H1 (cell line): ENCODE data around the gene LBX1. TPM values are rescaled to one million over a fixed set of nuclear protein-coding genes. Genes with fewer than 3 reads are reported as not detected.

ENCODE experiments used
- CTCF ChIA-PET: fragments of 300-600 bp; sonication (Branson Sonifier 250); formaldehyde crosslinking; loops from one replicate; lab custom pipeline; 2021; ENCODE audit not compliant: partially characterized antibody; lab: Charles Lee
- POLR2A ChIA-PET: fragments of 300-600 bp; sonication (Branson Sonifier 250); formaldehyde crosslinking; loops from one replicate; lab custom pipeline; 2021; ENCODE audit warnings: inconsistent platforms; ENCODE audit not compliant: partially characterized antibody; lab: Charles Lee
- DNase-seq, 2 experiments: peaks; one replicate each; pipeline versions ENCODE4 v3.0.0 to v3.0.0-alpha.2; 2010 to 2022; ENCODE audit warnings: low spot score in 2 of 2, low read depth in 1 of 2, mixed read lengths in 1 of 2
- FAIRE-seq: peaks from 2 replicates; lab custom pipeline; 2011; peaks lifted over from hg19 to GRCh38; lab: Jason Lieb, UNC
- H2AFZ ChIP-seq: 2 replicates; pipeline ENCODE4 v1.8.1; 2012; ENCODE audit warnings: low read length, inconsistent platforms
- H2AK5ac ChIP-seq: 2 replicates; pipeline ENCODE4 v1.6.1; 2013; ENCODE audit warnings: low read depth, low read length
- H2BK120ac ChIP-seq: replicated peaks from 2 replicates; pipeline ENCODE3; 2013; ENCODE audit warnings: low read depth, low read length, inconsistent platforms
- H2BK12ac ChIP-seq: 2 replicates; pipeline ENCODE4 v1.6.1; 2013; ENCODE audit warnings: low read depth, low read length
- H2BK15ac ChIP-seq: 2 replicates; pipeline ENCODE4 v1.6.1; 2013; ENCODE audit warnings: low read length
- H2BK20ac ChIP-seq: 2 replicates; pipeline ENCODE4 v1.6.1; 2013; ENCODE audit warnings: low read length
- H2BK5ac ChIP-seq: 2 replicates; pipeline ENCODE4 v1.6.1; 2013; ENCODE audit warnings: low read depth, low read length
- H3K14ac ChIP-seq: 2 replicates; pipeline ENCODE4 v1.6.1; 2013; ENCODE audit warnings: inconsistent platforms; ENCODE audit not compliant: insufficient read length
- H3K18ac ChIP-seq: 2 replicates; pipeline ENCODE4 v1.6.1; 2013; ENCODE audit warnings: low read length; ENCODE audit errors: extremely low read depth
- H3K23ac ChIP-seq: 2 replicates; pipeline ENCODE4 v1.6.1; 2013; ENCODE audit warnings: inconsistent platforms; ENCODE audit not compliant: insufficient read length
- H3K23me2 ChIP-seq: 2 replicates; pipeline ENCODE4 v1.6.1; 2013; ENCODE audit warnings: low read depth, low read length
- H3K27ac ChIP-seq: 2 replicates; pipeline ENCODE4 v1.6.1; 2011; ENCODE audit warnings: low read depth, low read length, inconsistent platforms
- H3K27me3 ChIP-seq, 4 experiments: replicated peaks in 1 of 4; 1 replicate in 1 of 4; 2 replicates in 3 of 4; pipeline versions ENCODE4 v1.6.1 to v1.8.1; 2011 to 2013; ENCODE audit warnings: low read length in 3 of 4, mild to moderate bottlenecking in 3 of 4, inconsistent platforms in 2 of 4, mixed read lengths in 2 of 4, moderate library complexity in 1 of 4; ENCODE audit not compliant: control insufficient read depth in 3 of 4, insufficient read depth in 3 of 4; ENCODE audit errors: extremely low read depth in 1 of 4
- H3K36me3 ChIP-seq, 4 experiments: 2 replicates each; pipeline versions ENCODE4 v1.6.1 to v1.8.1; 2011 to 2013; ENCODE audit warnings: mild to moderate bottlenecking in 4 of 4, low read length in 3 of 4, moderate library complexity in 2 of 4, control low read depth in 1 of 4, inconsistent platforms in 1 of 4; ENCODE audit not compliant: insufficient read depth in 4 of 4, control insufficient read depth in 2 of 4
- H3K4ac ChIP-seq: replicated peaks from 2 replicates; pipeline ENCODE3; 2013; ENCODE audit warnings: low read length, low read depth, mixed read lengths, inconsistent platforms; ENCODE audit not compliant: insufficient read length
- H3K4me1 ChIP-seq, 4 experiments: replicated peaks in 1 of 4; 1 replicate in 1 of 4; 2 replicates in 3 of 4; pipeline versions ENCODE4 v1.6.1 to v1.8.1; 2011 to 2013; ENCODE audit warnings: low read length in 3 of 4, inconsistent platforms in 2 of 4, mixed read lengths in 1 of 4; ENCODE audit not compliant: insufficient read depth in 4 of 4, control insufficient read depth in 3 of 4
- H3K4me2 ChIP-seq, 2 experiments: 2 replicates each; pipeline versions ENCODE4 v1.6.1 to v1.8.1; 2011 to 2013; ENCODE audit warnings: low read depth in 2 of 2, low read length in 2 of 2, control low read depth in 1 of 2, inconsistent platforms in 1 of 2, mild to moderate bottlenecking in 1 of 2; ENCODE audit not compliant: insufficient read depth in 1 of 2
- H3K4me3 ChIP-seq, 4 experiments: fragments of 200-600, 300-600 bp in 1 of 4; sonication (generic), shearing (Covaris generic), sonication (Bioruptor Twin) in 1 of 4; 2 replicates each; pipeline versions ENCODE4 v1.5.1 to v1.8.1; 2011 to 2016; ENCODE audit warnings: low read length in 4 of 4, low read depth in 3 of 4, control low read depth in 2 of 4, inconsistent platforms in 2 of 4, mild to moderate bottlenecking in 2 of 4, mixed read lengths in 1 of 4, moderate library complexity in 1 of 4; ENCODE audit not compliant: insufficient read depth in 2 of 4; ENCODE audit errors: extremely low read depth in 1 of 4
- H3K56ac ChIP-seq: replicated peaks from 2 replicates; pipeline ENCODE3; 2013; ENCODE audit warnings: low read depth, mild to moderate bottlenecking, mixed read lengths, low read length, inconsistent platforms; ENCODE audit not compliant: insufficient read length
- H3K79me1 ChIP-seq: 2 replicates; pipeline ENCODE4 v1.6.1; 2013; ENCODE audit warnings: low read depth, low read length, control low read depth
- H3K79me2 ChIP-seq, 2 experiments: 2 replicates each; pipeline versions ENCODE4 v1.6.1 to v1.8.1; 2012 to 2013; ENCODE audit warnings: low read length in 2 of 2, mild to moderate bottlenecking in 2 of 2, inconsistent platforms in 1 of 2; ENCODE audit not compliant: insufficient read depth in 2 of 2, control insufficient read depth in 1 of 2
- H3K9ac ChIP-seq, 4 experiments: replicated peaks in 1 of 4; 1 replicate in 1 of 4; 2 replicates in 3 of 4; pipeline versions ENCODE4 v1.6.1 to v1.8.1; 2011 to 2013; ENCODE audit warnings: low read depth in 3 of 4, low read length in 3 of 4, control low read depth in 2 of 4, mild to moderate bottlenecking in 2 of 4, moderate library complexity in 2 of 4, inconsistent platforms in 1 of 4; ENCODE audit errors: extremely low read depth in 1 of 4
- H3K9me3 ChIP-seq, 2 experiments: 2 replicates each; pipeline versions ENCODE4 v1.6.1 to v1.8.1; 2012 to 2013; ENCODE audit warnings: mild to moderate bottlenecking in 2 of 2, moderate library complexity in 2 of 2, control low read depth in 1 of 2, inconsistent platforms in 1 of 2, low read depth in 1 of 2, low read length in 1 of 2, mixed read lengths in 1 of 2; ENCODE audit not compliant: insufficient read depth in 2 of 2
- H4K20me1 ChIP-seq, 2 experiments: replicated peaks in 1 of 2; 2 replicates each; pipeline versions ENCODE3 to v1.8.1; 2011 to 2013; ENCODE audit warnings: inconsistent platforms in 2 of 2, low read length in 2 of 2, mild to moderate bottlenecking in 1 of 2; ENCODE audit not compliant: insufficient read depth in 2 of 2, control insufficient read depth in 1 of 2
- H4K5ac ChIP-seq: 2 replicates; pipeline ENCODE4 v1.6.1; 2013; ENCODE audit warnings: low read length, low read depth, mixed read lengths, inconsistent platforms; ENCODE audit not compliant: insufficient read length
- H4K8ac ChIP-seq: 2 replicates; pipeline ENCODE4 v1.8.0; 2013; ENCODE audit warnings: mild to moderate bottlenecking, moderate library complexity, low read length, inconsistent platforms; ENCODE audit not compliant: insufficient read depth; ENCODE audit errors: extremely low read depth
- H4K91ac ChIP-seq: replicated peaks from 2 replicates; pipeline ENCODE3; 2013; ENCODE audit warnings: low read length, mixed read lengths, inconsistent platforms; ENCODE audit not compliant: insufficient read length
- ATF3 ChIP-seq: IDR thresholded peaks from 2 replicates; pipeline ENCODE4 v1.6.1; 2011; ENCODE audit warnings: low read depth, mild to moderate bottlenecking, low read length; ENCODE audit not compliant: insufficient read depth
- CBX8 ChIP-seq: fragments of 300-800, 300-1000 bp; sonication (generic); IDR thresholded peaks from 2 replicates; pipeline ENCODE4 v1.7.1; 2016; ENCODE audit warnings: low read depth, low read length, borderline replicate concordance
- EZH2 ChIP-seq: fragments of 200-600 bp; sonication (generic); IDR thresholded peaks from 2 replicates; pipeline ENCODE4 v1.7.1; 2012; ENCODE audit warnings: low read depth, mild to moderate bottlenecking, moderate library complexity, low read length, inconsistent platforms; ENCODE audit not compliant: severe bottlenecking
- MAX ChIP-seq: IDR thresholded peaks from 2 replicates; pipeline ENCODE4 v1.6.1; 2012; ENCODE audit warnings: inconsistent platforms
- RNF2 ChIP-seq: fragments of 200-900, 300-1000 bp; sonication (generic); IDR thresholded peaks from 2 replicates; pipeline ENCODE4 v1.7.1; 2016; ENCODE audit warnings: borderline replicate concordance, low read depth, mild to moderate bottlenecking, antibody characterized with exemption, low read length; ENCODE audit not compliant: poor library complexity, severe bottlenecking; ENCODE audit errors: missing control alignments
- SUZ12 ChIP-seq: fragments of 200-600 bp; sonication (generic); IDR thresholded peaks from 2 replicates; pipeline ENCODE4 v1.6.1; 2012; ENCODE audit warnings: mild to moderate bottlenecking, inconsistent platforms, low read length, moderate library complexity, mixed read lengths
- WGBS, 2 experiments: shearing (Covaris generic) in 1 of 2; methylation state at CpG; one replicate each; pipeline versions ENCODE4 v1.1.6 to v1.1.7; 2013 to 2015; ENCODE audit warnings: low lambda C conversion rate in 2 of 2, mixed read lengths in 2 of 2, inconsistent platforms in 1 of 2, low coverage in 1 of 2, missing lambda C conversion rate in 1 of 2; ENCODE audit not compliant: insufficient replicate concordance in 2 of 2, insufficient coverage in 1 of 2, insufficient read length in 1 of 2; ENCODE audit errors: extremely low coverage in 1 of 2, missing lambda C conversion rate in 1 of 2; 5-methylcytosine and 5-hydroxymethylcytosine counted together
- long read RNA-seq, 2 experiments: library from RNA in 1 of 2; library from capped mRNA in 1 of 2; stranded (forward); transcript quantifications; one replicate each; pipeline ENCODE4 v2.0.0, GENCODE V29; 2021; ENCODE audit warnings: inconsistent platforms in 1 of 2
- polyA minus RNA-seq, 3 experiments: library from RNA; depleted of rRNA, polyadenylated mRNA; stranded (reverse); fragments of >200 nt; gene quantifications; 1 replicate in 2 of 3; 2 replicates in 1 of 3; pipeline ENCODE4 v1.2.3, GENCODE V29; 2011
- polyA plus RNA-seq, 7 experiments: library from polyadenylated mRNA; depleted of rRNA in 3 of 7; stranded (reverse) in 5 of 7; unstranded in 2 of 7; fragments of >200 nt in 5 of 7; fragments of 200-250 nt in 2 of 7; gene quantifications; 1 replicate in 5 of 7; 2 replicates in 1 of 7; 4 replicates in 1 of 7; pipeline versions ENCODE4 v1.2.1 to v1.2.3, GENCODE V29; 2011 to 2013; ENCODE audit warnings: missing spikeins in 2 of 7, mixed read lengths in 2 of 7
- total RNA-seq: library from RNA; stranded (reverse); fragmentation: NEBNext Ultra II Directional; extraction: Animal tissue kit (Norgen Biotek cat#: 25700); gene quantifications from 2 replicates; pipeline ENCODE4 v1.2.1, GENCODE V29; 2021

Gene LBX1
- total RNA-seq, result not detected in 2 replicates
- not detected in 2 replicates for polyA plus RNA-seq (2011; rRNA removed)
- polyA plus RNA-seq (2011; cell fraction: cytosol; rRNA removed), result not detected
- not detected for polyA plus RNA-seq (2011; cell fraction: nucleus; rRNA removed)
- polyA plus RNA-seq (2012, experiment 1 of 2), result not detected in 4 replicates
- not detected for polyA plus RNA-seq (2012, experiment 2 of 2)
- polyA plus RNA-seq (2013, experiment 1 of 2), result not detected
- polyA plus RNA-seq (2013, experiment 2 of 2), result not detected
- polyA minus RNA-seq (2011; rRNA and poly(A)+ RNA removed), result not detected in 2 replicates
- polyA minus RNA-seq (2011; cell fraction: cytosol; rRNA and poly(A)+ RNA removed), result not detected
- not detected for polyA minus RNA-seq (2011; cell fraction: nucleus; rRNA and poly(A)+ RNA removed)
- long read RNA-seq, experiment 1, result 0 reads
- long read RNA-seq, experiment 2, result 0 reads

- no peak within 1 kb of the TSS for H4K91ac ChIP-seq
- no peaks in the 10 kb centered on the region for H3K79me2 ChIP-seq
- peaks cover 99 to 100% (median 100%) of the 10 kb centered on the region in 4 experiments for H3K27me3 ChIP-seq
- no peak within 1 kb of the TSS for H2BK120ac ChIP-seq
- H3K18ac ChIP-seq, result no peak within 1 kb of the TSS; the same call in 1 of the 2 replicates
- H4K8ac ChIP-seq, result peak within 1 kb of the TSS; percentile 7; the same call in 1 of the 2 replicates
- H4K5ac ChIP-seq, result no peak within 1 kb of the TSS
- peak within 1 kb of the TSS in 1 of 4 experiments; percentile 26; a peak in 1 of 8 replicates for H3K4me3 ChIP-seq
- FAIRE-seq (no peak), DNase-seq (no peak)
- ChIA-PET CTCF (interaction anchor here (0.7 to 4.5 kb wide), 15 partner anchors 7 to 486 kb away, joined by 3 to 35 read pairs (median 5); no protein-coding TSS in a partner anchor), POLR2A (interaction anchor here (0.6 to 1.3 kb wide), 2 partner anchors 9 to 36 kb away, joined by 3 read pairs; no protein-coding TSS in a partner anchor)
- no peak within 1 kb of the TSS for H3K56ac ChIP-seq
- H3K14ac ChIP-seq, result no peak within 1 kb of the TSS
- no peak within 1 kb of the TSS for H3K27ac ChIP-seq
- peak within 1 kb of the TSS; percentile 84; the same call in 1 of the 2 replicates for H2BK12ac ChIP-seq
- H2BK20ac ChIP-seq, result no peak within 1 kb of the TSS
- H2BK15ac ChIP-seq, result no peak within 1 kb of the TSS
- no peak within 1 kb of the TSS for H3K4ac ChIP-seq
- H3K4me1 ChIP-seq, result peaks cover 6 to 26% (median 9%) of the 10 kb centered on the region in 4 experiments; a peak in 6 of 7 replicates
- H4K20me1 ChIP-seq, result peaks cover 41 to 46% of the 10 kb centered on the region in 2 experiments
- no peak within 1 kb of the TSS for H2AK5ac ChIP-seq
- H3K36me3 ChIP-seq, result peaks cover 0 to 14% (median 0%) of the 10 kb centered on the region in 4 experiments; a peak in 1 of 8 replicates
- no peak within 1 kb of the TSS for H3K23ac ChIP-seq
- TF ChIP-seq EZH2, result peak; percentile 77
- TF ChIP-seq RNF2, result peak; percentile 97
- TF ChIP-seq CBX8, result peak; percentile 79; the same call in 1 of the 2 replicates
- no peak for TF ChIP-seq MAX
- no peak for TF ChIP-seq ATF3
- peak; percentile 84 for TF ChIP-seq SUZ12
- peak within 1 kb of the TSS in 1 of 2 experiments; percentile 46; a peak in 3 of 4 replicates for H3K4me2 ChIP-seq
- no peak within 1 kb of the TSS for H2AFZ ChIP-seq
- H3K9ac ChIP-seq, result no peak within 1 kb of the TSS
- H3K9me3 ChIP-seq, result 0 out of 4 replicates have a peak, but pooled peaks cover 0 to 4% of the 10 kb centered on the region in 2 experiments
- H3K23me2 ChIP-seq, result no peaks in the 10 kb centered on the region
- H2BK5ac ChIP-seq, result no peak within 1 kb of the TSS
- no peaks in the 10 kb centered on the region for H3K79me1 ChIP-seq
- 3% methylated on average over 44 of the region's 63 CpGs; no CpG with 5 or more reads in 1 of the 2 experiments for WGBS, 2 experiments
Observed at GRCh38 chr10:101229266-101230182, at the start of gene LBX1. Gene LBX1 (minus strand): TSS chr10:101229463. CDS start chr10:101228815, 648 bp downstream.
